WTC11 (cell line): ENCODE measurements around the gene MRAS.

Experiments used
- CTCF ChIP-seq: fragments of 200-600 bp; IDR thresholded peaks from 2 replicates; pipeline ENCODE4 v1.8.0; 2022; ENCODE audit warnings: antibody characterized with exemption
- E2F5 ChIP-seq: sonication (generic); formaldehyde crosslinking; IDR thresholded peaks from 2 replicates; pipeline ENCODE4 v1.8.1; 2022; ENCODE audit warnings: mild to moderate bottlenecking, moderate library complexity, missing genetic modification reagents
- FOXJ3 ChIP-seq: sonication (generic); formaldehyde crosslinking; IDR thresholded peaks from 2 replicates; pipeline ENCODE4 v1.9.0; 2021; ENCODE audit warnings: missing genetic modification reagents, mild to moderate bottlenecking, borderline replicate concordance
- GABPB1 ChIP-seq: sonication (generic); formaldehyde crosslinking; IDR thresholded peaks from 2 replicates; pipeline ENCODE4 v1.8.1; 2023; ENCODE audit warnings: mild to moderate bottlenecking, missing genetic modification reagents
- MAX ChIP-seq: sonication (generic); formaldehyde crosslinking; IDR thresholded peaks from 2 replicates; pipeline ENCODE4 v1.8.0; 2022; ENCODE audit warnings: mild to moderate bottlenecking, missing genetic modification reagents
- NR2C2 ChIP-seq: sonication (generic); formaldehyde crosslinking; IDR thresholded peaks from 2 replicates; pipeline ENCODE4 v1.8.0; 2022; ENCODE audit warnings: mild to moderate bottlenecking, missing genetic modification reagents
- SMAD3 ChIP-seq: sonication (generic); formaldehyde crosslinking; IDR thresholded peaks from 2 replicates; pipeline ENCODE4 v1.8.0; 2022; ENCODE audit warnings: missing genetic modification reagents, mild to moderate bottlenecking, borderline replicate concordance

- TF ChIP-seq CTCF, result no peak
- no peak for TF ChIP-seq SMAD3
- no peak for TF ChIP-seq E2F5
- TF ChIP-seq NR2C2, result no peak
- TF ChIP-seq FOXJ3 (CRISPR knock-in tag), result no peak
- no peak for TF ChIP-seq GABPB1 (CRISPR knock-in tag)
- TF ChIP-seq MAX (CRISPR knock-in tag), result no peak
Observed at GRCh38 chr3:138443521-138444503, 95.4 kb downstream of the MRAS start.
